ENCODE results near the gene DYRK1A.

Gene DYRK1A

GRCh38 chr21:37452227-37452626 is 85.7 kb downstream of the DYRK1A start:
- DNase-seq = no peak

- no peak for DNase-seq
These were observed 86.8 kb downstream of the DYRK1A start for GRCh38 chr21:37453350-37453749.

- DNase-seq = no peak
These were observed 88.4 kb downstream of the DYRK1A start for GRCh38 chr21:37454869-37455503.

DNA sequence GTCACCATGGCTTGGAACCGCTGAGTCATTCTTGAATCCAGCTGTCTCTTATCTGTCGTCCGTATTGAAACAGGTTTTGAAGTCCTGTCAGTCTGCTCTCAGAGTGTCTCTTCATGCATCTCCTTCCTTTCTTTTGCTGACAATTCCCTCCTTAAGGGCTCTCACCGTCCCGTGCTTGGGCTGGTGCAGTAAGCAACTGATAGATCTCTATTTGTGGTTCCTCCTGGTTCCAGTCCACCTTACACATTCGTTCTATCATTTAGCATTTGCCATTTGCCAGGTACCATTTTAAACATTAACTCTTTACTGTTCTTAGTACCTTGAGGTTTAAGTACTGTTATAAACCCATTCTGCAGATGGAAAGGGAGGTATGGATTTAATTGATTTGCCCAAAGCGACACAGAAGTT is 88.9 kb downstream of the DYRK1A start:
- DNase-seq = no peak

GRCh38 chr21:37458669-37459276 is 92.2 kb downstream of the DYRK1A start:
- DNase-seq = no peak

DNA sequence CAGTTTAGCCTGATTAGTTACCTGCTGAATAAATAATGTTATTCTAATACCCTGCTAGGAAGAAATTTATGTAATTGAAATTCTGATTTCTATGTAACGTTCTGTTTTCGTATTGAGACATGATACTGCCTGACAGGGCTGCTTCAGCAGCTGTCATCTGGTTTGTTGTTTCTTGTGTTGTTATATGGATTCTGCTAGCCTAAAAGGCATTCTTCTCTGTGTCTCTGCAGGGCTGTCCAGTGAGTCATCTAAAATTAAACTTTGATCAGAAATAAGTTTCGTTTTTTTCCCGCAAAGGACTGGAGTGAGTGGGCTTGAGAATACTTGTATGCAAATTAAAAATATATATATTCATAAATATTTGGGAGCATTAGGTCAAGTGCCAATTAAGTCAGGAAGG is 93.0 kb downstream of the DYRK1A start:
- DNase-seq = no peak

DNA sequence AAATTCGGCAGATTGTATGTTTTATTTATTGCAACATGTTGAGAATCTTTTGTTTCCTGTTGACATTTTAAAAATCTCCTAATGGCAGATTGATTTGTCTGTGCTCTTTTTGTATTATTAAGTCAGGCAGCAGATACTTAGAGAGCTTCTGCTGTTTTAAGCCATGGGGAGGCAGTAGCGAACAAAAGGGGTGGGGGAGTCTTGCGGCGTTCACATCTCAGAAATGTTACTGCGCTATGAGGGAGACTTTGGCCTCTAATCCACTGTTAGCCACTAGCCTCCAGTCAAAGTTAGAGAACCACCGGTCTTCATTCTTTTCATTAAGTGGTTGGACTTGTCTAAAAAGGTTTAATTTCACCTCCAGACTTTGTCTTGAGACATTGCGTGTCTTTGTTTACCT is 93.6 kb downstream of the DYRK1A start:
- no peak for DNase-seq

DNA sequence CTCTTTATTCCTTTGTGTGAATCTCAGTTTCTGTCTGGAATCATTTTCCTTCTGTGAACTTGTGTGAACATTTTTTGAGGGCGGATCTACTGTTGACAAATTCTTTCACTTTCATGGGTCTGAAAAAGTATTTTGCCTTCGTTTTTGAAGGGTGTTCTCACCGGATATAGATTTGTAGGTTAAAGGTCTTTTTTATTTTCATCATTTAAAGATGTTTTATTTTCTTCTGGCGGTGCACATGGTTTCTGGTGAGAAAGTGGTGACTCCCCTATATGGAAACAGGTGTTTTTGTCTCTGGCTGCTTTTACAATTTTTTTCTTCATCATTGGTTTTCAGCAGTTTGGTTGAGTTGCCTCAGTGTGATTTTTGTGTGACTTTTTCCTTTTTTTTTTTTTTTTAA is 94.9 kb downstream of the DYRK1A start:
- DNase-seq = no peak

DNA sequence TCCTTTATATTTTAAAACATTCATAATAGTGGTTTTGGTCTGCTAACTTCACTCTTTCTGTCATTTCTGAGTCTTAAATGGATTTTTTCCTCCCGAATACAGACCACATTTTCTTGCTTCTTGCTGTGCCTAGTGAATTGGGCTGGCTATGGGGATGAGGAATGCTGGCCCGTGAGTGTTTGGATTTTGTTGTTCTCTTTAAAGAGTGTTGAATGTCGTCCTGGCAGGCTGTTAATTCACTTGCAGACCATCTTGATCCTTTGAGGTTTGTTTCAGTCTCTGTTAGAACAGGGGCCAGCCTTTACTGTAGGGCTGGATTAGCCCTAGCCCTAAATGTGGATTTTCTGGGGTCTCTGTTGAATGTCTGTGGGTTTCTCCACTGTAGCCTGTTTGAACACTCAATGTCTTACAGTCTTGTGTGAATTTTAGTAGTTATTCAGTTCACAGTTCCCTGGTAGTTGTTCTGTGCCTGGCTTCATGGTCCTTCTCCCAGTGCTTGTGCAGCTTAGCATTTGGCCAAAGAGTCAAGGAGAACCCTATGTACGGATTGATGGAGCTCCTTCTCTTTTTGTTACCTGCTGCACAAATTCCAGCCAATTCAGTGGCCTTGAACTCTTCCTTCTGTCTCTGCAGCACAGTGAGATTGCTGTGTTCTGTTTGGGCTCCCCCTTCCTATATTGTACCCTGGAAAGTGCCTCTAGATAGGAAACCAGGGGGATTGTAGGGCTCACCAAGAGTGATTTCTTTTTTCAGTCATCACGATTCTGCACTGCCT is 95.7 kb downstream of the DYRK1A start:
- DNase-seq = no peak

DNA sequence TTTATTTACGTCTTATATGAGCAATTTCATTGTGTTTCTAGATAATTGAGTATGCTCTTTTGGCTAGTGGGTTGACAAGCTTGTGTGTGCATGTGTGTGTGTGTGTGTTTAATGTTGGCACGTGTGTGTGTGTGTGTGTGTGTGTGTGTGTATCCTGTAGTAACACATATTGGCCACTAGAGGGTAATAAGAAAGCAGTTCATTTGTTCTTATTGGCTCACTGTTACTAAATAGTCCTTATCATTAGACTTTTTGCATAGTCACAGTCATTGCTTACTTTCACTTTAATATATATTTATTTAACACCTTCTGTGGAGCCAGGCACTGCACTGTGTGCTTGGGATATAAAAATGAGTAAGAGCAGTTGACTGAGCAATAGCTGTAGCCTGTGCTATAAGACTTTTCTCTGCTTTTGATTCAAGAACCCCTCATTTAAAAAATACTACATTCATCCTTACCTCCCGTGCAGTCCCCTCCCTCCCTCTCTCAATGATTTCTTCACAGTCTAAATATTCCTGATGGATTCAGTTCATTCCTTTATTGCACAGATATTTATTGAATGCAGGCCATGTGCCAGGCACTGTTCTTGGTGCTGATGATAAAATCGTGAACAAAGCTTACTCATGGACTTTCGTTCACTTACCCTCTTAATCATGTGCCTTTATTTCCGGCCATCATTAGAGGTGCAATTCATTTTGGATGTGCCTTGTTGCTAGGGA is 96.7 kb downstream of the DYRK1A start:
- DNase-seq = no peak

GRCh38 chr21:37467082-37467481 is 100.5 kb downstream of the DYRK1A start:
- DNase-seq = no peak

- no peak for DNase-seq
These were observed 102.3 kb downstream of the DYRK1A start for GRCh38 chr21:37468909-37469308.

DNA sequence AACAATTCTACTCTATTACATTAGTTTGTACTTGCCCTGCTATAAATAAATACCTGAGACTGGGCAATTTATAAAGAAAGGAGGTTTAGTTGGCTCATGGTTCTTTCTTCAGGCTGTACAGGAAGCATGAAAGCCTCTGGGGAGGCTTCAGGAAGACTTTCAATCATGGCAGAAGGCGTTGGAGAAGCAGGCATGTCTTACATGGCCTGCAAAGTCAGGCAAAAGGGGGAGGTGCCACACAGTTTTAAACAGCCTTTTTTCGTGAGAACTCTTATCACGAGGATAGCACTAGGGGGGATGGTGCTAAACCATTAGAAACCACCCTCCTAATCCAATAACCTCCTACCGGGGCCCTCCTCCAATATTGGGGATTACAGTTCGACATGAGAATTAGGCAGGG is 102.9 kb downstream of the DYRK1A start:
- DNase-seq = no peak

GRCh38 chr21:37472581-37472980 is 106.0 kb downstream of the DYRK1A start:
- DNase-seq = no peak

DNA sequence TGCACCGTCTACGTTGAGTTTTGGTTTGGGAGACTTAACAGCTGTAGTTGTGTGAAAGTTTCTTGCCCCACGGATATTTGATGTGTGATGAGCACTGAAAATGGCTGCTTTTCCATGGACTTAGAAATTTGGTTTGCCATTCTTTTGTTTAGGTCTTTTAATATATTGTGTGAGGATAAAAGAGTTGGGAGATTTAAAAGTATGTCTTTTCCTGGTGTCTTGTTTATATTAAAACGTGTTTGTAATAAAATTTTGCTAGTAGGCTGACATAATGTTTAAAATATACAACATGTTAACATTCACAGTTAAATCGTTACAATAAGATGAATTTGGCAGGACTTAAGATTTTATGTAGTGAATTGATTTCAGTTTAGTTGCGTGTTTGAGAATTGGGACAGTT is 106.9 kb downstream of the DYRK1A start:
- DNase-seq = no peak

- no peak for DNase-seq
These were observed 107.8 kb downstream of the DYRK1A start for GRCh38 chr21:37474342-37474741.

GRCh38 chr21:37475186-37475868 is 108.8 kb downstream of the DYRK1A start:
- DNase-seq = no peak

DNA sequence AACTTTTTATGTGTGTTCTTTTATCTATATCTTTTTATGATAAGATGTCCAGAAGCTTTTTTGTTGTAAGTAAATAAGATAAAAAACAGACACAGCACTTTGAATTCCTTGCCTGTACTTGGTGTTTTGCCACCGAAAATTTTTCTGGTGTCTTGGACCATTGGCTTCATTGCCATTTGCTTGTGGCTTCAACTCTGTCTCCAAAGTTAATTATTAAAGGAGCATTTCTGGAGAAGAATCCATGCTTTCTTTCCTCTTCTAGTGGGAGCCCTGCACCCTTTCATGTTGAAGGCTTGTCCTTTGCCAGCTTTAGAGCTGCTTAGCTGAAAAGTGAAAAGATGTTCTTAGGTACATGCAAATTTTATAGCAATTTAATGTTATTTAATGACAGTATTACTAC is 112.2 kb downstream of the DYRK1A start:
- no peak for DNase-seq

GRCh38 chr21:37483776-37484175 is 117.2 kb downstream of the DYRK1A start:
- DNase-seq = no peak

GRCh38 chr21:37484535-37485474 is 118.2 kb downstream of the DYRK1A start:
- no peak for DNase-seq

GRCh38 chr21:37489553-37489952 is 123.0 kb downstream of the DYRK1A start:
- no peak for DNase-seq

GRCh38 chr21:37490084-37490483 is 123.5 kb downstream of the DYRK1A start:
- DNase-seq = no peak

Measured in GOT3 (cell line).